Common myeloid progenitor, CD34-positive (primary cell): ENCODE data around the gene ADGRE1.

Experiments used
- CTCF ChIA-PET: fragments of 350-600 bp; sonication (Branson Sonifier 250); formaldehyde crosslinking; loops from one replicate; lab custom pipeline; 2021; ENCODE audit warnings: antibody characterized with exemption; lab: Charles Lee
- POLR2A ChIA-PET: fragments of 350-600 bp; sonication (Branson Sonifier 250); formaldehyde crosslinking; loops from one replicate; lab custom pipeline; 2021; ENCODE audit warnings: antibody characterized with exemption; lab: Charles Lee
- DNase-seq, 3 donors: peaks; one replicate each; pipeline versions ENCODE4 v3.0.0 to v3.0.0-alpha.2; 2013
- H3K27ac ChIP-seq, 2 experiments: 1 replicate in 1 of 2; 2 replicates in 1 of 2; pipeline ENCODE4 v1.7.0; 2013; ENCODE audit warnings: inconsistent platforms in 2 of 2, low read length in 2 of 2, mild to moderate bottlenecking in 2 of 2, low read depth in 1 of 2, moderate library complexity in 1 of 2; ENCODE audit not compliant: severe bottlenecking in 2 of 2, insufficient read depth in 1 of 2, poor library complexity in 1 of 2
- H3K27me3 ChIP-seq, 5 experiments: replicated peaks in 2 of 5; 1 replicate in 3 of 5; 2 replicates in 2 of 5; pipeline versions ENCODE4 v1.6.1 to v1.7.0; 2013; ENCODE audit warnings: low read length in 4 of 5, mild to moderate bottlenecking in 2 of 5, moderate library complexity in 2 of 5, inconsistent platforms in 1 of 5; ENCODE audit not compliant: insufficient read depth in 5 of 5, control insufficient read depth in 4 of 5
- H3K36me3 ChIP-seq, 4 experiments: 1 replicate in 2 of 4; 2 replicates in 2 of 4; pipeline versions ENCODE4 v1.6.1 to v1.7.0; 2013; ENCODE audit warnings: low read length in 3 of 4, control low read depth in 1 of 4, mild to moderate bottlenecking in 1 of 4; ENCODE audit not compliant: control insufficient read depth in 4 of 4, insufficient read depth in 4 of 4
- H3K4me1 ChIP-seq, 4 experiments: 1 replicate in 3 of 4; 2 replicates in 1 of 4; pipeline versions ENCODE4 v1.6.1 to v1.7.1; 2013; ENCODE audit warnings: low read length in 3 of 4, mild to moderate bottlenecking in 3 of 4, control low read depth in 1 of 4, inconsistent platforms in 1 of 4, moderate library complexity in 1 of 4; ENCODE audit not compliant: control insufficient read depth in 4 of 4, insufficient read depth in 4 of 4; ENCODE audit errors: control extremely low read depth in 1 of 4
- H3K4me3 ChIP-seq, 7 experiments: 1 replicate in 4 of 7; 2 replicates in 3 of 7; pipeline versions ENCODE4 v1.5.1 to v1.7.0; 2013; ENCODE audit warnings: mild to moderate bottlenecking in 7 of 7, low read length in 6 of 7, moderate library complexity in 6 of 7, inconsistent platforms in 2 of 7, low read depth in 2 of 7, control low read depth in 1 of 7; ENCODE audit not compliant: insufficient read depth in 4 of 7, control insufficient read depth in 1 of 7; ENCODE audit errors: extremely low read depth in 1 of 7
- H3K9me3 ChIP-seq, 5 experiments: 1 replicate in 4 of 5; 2 replicates in 1 of 5; pipeline versions ENCODE4 v1.6.1 to v1.7.1; 2013; ENCODE audit warnings: low read length in 4 of 5, mild to moderate bottlenecking in 2 of 5, inconsistent platforms in 1 of 5, low read depth in 1 of 5, moderate library complexity in 1 of 5; ENCODE audit not compliant: control insufficient read depth in 4 of 5, insufficient read depth in 2 of 5; ENCODE audit errors: control extremely low read depth in 1 of 5
- WGBS: methylation state at CpG from one replicate; pipeline ENCODE4 v1.1.5; 2013; ENCODE audit not compliant: insufficient coverage; 5-methylcytosine and 5-hydroxymethylcytosine counted together

The ADGRE1 gene

DNA sequence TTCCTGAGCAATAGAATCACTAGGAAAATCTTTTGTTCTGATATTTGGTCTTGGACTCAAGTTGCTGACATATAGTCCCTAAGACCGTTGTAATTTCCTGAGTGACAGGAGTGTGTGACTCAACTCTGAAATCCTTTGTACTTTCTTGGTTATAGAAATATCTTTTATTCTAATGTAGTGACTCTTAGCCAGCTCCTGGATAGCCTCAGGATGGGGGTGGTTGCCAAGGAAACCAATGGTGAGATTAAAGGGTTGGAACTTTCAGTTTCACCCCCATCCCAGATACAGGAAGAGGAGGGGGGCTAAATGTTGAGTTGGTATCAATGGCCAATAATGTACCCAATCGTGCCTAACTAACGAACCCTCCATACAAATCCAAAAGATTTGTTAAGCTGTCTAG lies 92.0 kb downstream of the ADGRE1 start:
- H3K27me3 ChIP-seq = no peaks in the 10 kb centered on the region
- no peaks in the 10 kb centered on the region for H3K36me3 ChIP-seq
- no peaks in the 10 kb centered on the region for H3K4me1 ChIP-seq
- no peak for DNase-seq
- 100% methylated on average over 1 of the region's 3 CpGs for WGBS
- no peak overlapping the region for H3K27ac ChIP-seq
- CTCF ChIA-PET = no interaction called here
- H3K4me3 ChIP-seq = no peak overlapping the region
- H3K9me3 ChIP-seq = peaks cover 6 to 24% (median 12%) of the 10 kb centered on the region in 5 experiments
- POLR2A ChIA-PET = no interaction called here

DNA sequence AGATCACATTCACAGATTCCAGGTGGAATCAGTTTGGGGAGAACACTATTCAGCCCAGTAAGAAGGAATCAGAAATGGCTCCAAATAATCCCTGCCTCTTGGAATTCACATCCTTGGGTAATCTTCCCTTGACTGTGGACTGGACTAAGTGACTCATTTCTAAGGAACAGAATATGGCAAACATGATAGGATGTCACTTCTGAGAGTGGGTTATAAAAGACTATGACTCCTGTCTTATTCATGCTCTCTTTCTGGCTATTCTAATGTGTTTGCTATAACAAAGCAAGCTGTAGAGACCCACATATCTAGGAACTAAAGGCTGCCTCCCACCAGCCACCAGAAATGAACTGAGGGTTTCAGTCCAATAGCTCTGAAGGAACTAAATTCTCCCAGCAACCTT lies 96.1 kb downstream of the ADGRE1 start:
- POLR2A ChIA-PET = no interaction called here
- peaks cover 3 to 32% (median 16%) of the 10 kb centered on the region in 5 experiments for H3K9me3 ChIP-seq

DNA sequence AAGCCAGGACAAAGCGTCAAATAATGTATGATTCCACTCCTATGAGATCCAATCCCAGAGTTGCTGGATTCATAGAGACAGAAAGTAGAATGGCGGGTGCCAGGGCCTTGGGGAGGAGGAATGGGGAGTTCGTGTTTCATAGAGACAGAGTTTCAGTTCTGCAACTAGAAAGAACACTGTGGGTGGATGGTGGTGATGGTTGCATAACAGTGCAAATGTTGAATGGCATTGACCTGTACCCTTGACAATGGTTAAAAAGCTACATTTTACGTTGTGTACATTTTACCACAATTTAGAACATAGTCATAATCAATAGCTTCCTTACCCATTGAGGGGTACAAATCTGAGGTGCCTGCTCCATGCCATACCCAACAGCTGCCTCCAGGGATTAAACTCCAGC lies 100.5 kb downstream of the ADGRE1 start:
- WGBS = 67% methylated on average over 3 of the region's 4 CpGs
- no peaks in the 10 kb centered on the region for H3K4me1 ChIP-seq
- peaks cover 2 to 30% (median 16%) of the 10 kb centered on the region in 5 experiments for H3K9me3 ChIP-seq
- no peak overlapping the region for H3K27ac ChIP-seq
- no peaks in the 10 kb centered on the region for H3K36me3 ChIP-seq
- POLR2A ChIA-PET = no interaction called here
- H3K4me3 ChIP-seq = no peak overlapping the region
- no peak for DNase-seq
- CTCF ChIA-PET = interaction anchor here (1.2 kb wide), 1 partner anchor 27 kb away, joined by 4 read pairs; no protein-coding TSS in a partner anchor
- peaks cover 0 to 2% (median 0%) of the 10 kb centered on the region in 5 experiments for H3K27me3 ChIP-seq

More for the DNA sequence above, 96.1 kb downstream of the ADGRE1 start:
- no peak overlapping the region for H3K27ac ChIP-seq
- no peaks in the 10 kb centered on the region for H3K4me1 ChIP-seq
- no peak for DNase-seq
- CTCF ChIA-PET = no interaction called here
- H3K27me3 ChIP-seq = peaks cover 0 to 2% (median 0%) of the 10 kb centered on the region in 5 experiments
- H3K36me3 ChIP-seq = no peaks in the 10 kb centered on the region
- no peak overlapping the region for H3K4me3 ChIP-seq

DNA sequence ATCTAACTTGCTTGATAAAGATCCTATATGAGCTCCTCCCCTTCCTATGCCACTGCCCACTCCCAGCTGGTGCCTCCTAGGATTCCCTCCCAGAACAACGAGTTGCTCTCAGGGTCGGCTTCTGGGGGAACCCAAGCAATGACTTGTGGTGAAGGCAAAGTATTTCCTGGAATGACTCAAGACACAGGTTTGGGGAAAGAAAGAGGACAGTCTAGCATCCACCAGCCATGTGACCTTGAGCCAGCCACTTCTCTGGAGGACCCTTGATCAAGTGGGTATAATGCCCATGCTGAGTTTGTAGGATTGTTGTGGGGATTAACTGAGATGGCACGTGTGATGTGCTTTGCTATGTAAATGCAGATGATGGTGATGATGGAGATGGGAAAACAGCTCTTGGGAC lies 100.9 kb downstream of the ADGRE1 start:
- WGBS = 42% methylated on average over 2 of the region's 3 CpGs
- no peak overlapping the region for H3K4me3 ChIP-seq
- no peak for DNase-seq
- no peaks in the 10 kb centered on the region for H3K36me3 ChIP-seq
- H3K4me1 ChIP-seq = no peaks in the 10 kb centered on the region
- ChIA-PET CTCF (interaction anchor here (1.2 kb wide), 1 partner anchor 26 kb away, joined by 4 read pairs; no protein-coding TSS in a partner anchor), POLR2A (no interaction called here)
- H3K27ac ChIP-seq = no peak overlapping the region
- peaks cover 0 to 2% (median 0%) of the 10 kb centered on the region in 5 experiments for H3K27me3 ChIP-seq
- peaks cover 2 to 27% (median 12%) of the 10 kb centered on the region in 5 experiments for H3K9me3 ChIP-seq
